Keratinocyte (primary cell): ENCODE results near the gene ACSL4. TPM values are rescaled to one million over a fixed set of nuclear protein-coding genes. Genes with fewer than 3 reads are reported as not detected.

Experiments
- DNase-seq: peaks from one replicate; pipeline ENCODE4 v3.0.0-alpha.2; 2011; ENCODE audit warnings: low read depth, missing footprints, low spot score
- FAIRE-seq: peaks from 2 replicates; lab custom pipeline; 2011; peaks lifted over from hg19 to GRCh38; lab: Jason Lieb, UNC
- H2AFZ ChIP-seq: 2 replicates; pipeline ENCODE4 v1.6.0; 2012; ENCODE audit warnings: low read length, control low read depth, inconsistent platforms; ENCODE audit not compliant: control insufficient read depth
- H3K27ac ChIP-seq: 2 replicates; pipeline ENCODE4 v1.5.1; 2011; ENCODE audit warnings: low read length; ENCODE audit not compliant: control insufficient read depth, insufficient read depth
- H3K27me3 ChIP-seq: 3 replicates; pipeline ENCODE4 v1.6.0; 2011; ENCODE audit warnings: low read length; ENCODE audit not compliant: control insufficient read depth, insufficient read depth; ENCODE audit errors: extremely low read depth
- H3K36me3 ChIP-seq, 2 experiments: 2 replicates in 1 of 2; 3 replicates in 1 of 2; pipeline ENCODE4 v1.5.1; 2011; ENCODE audit warnings: low read length in 2 of 2, mild to moderate bottlenecking in 1 of 2; ENCODE audit not compliant: control insufficient read depth in 2 of 2, insufficient read depth in 2 of 2; ENCODE audit errors: extremely low read depth in 1 of 2
- H3K4me1 ChIP-seq: 3 replicates; pipeline ENCODE4 v1.5.1; 2011; ENCODE audit warnings: low read length; ENCODE audit not compliant: control insufficient read depth, insufficient read depth; ENCODE audit errors: extremely low read depth
- H3K4me2 ChIP-seq: 3 replicates; pipeline ENCODE4 v1.6.0; 2011; ENCODE audit warnings: low read depth, low read length; ENCODE audit not compliant: control insufficient read depth, insufficient read depth; ENCODE audit errors: extremely low read depth
- H3K4me3 ChIP-seq, 3 experiments: fragments of 200-600 bp in 1 of 3; sonication (generic) in 1 of 3; 2 replicates in 2 of 3; 3 replicates in 1 of 3; pipeline ENCODE4 v1.5.1; 2011 to 2016; ENCODE audit warnings: low read length in 3 of 3, mild to moderate bottlenecking in 3 of 3, control low read depth in 2 of 3, inconsistent platforms in 1 of 3, low read depth in 1 of 3, mixed read lengths in 1 of 3, mixed run types in 1 of 3, moderate library complexity in 1 of 3; ENCODE audit not compliant: control insufficient read depth in 2 of 3, insufficient read depth in 2 of 3; ENCODE audit errors: extremely low read depth in 1 of 3
- H3K79me2 ChIP-seq: 2 replicates; pipeline ENCODE4 v1.6.0; 2012; ENCODE audit warnings: low read length; ENCODE audit not compliant: control insufficient read depth, insufficient read depth
- H3K9ac ChIP-seq: 3 replicates; pipeline ENCODE4 v1.6.0; 2011; ENCODE audit warnings: low read length; ENCODE audit not compliant: control insufficient read depth, insufficient read depth; ENCODE audit errors: extremely low read depth
- H3K9me1 ChIP-seq: 3 replicates; pipeline ENCODE4 v1.6.0; 2011; ENCODE audit warnings: low read length; ENCODE audit not compliant: control insufficient read depth, insufficient read depth; ENCODE audit errors: extremely low read depth
- H3K9me3 ChIP-seq: 2 replicates; pipeline ENCODE4 v1.5.1; 2012; ENCODE audit warnings: low read depth, low read length; ENCODE audit not compliant: control insufficient read depth
- H4K20me1 ChIP-seq: 3 replicates; pipeline ENCODE4 v1.6.0; 2011; ENCODE audit warnings: low read length; ENCODE audit not compliant: control insufficient read depth, insufficient read depth; ENCODE audit errors: extremely low read depth
- EZH2 ChIP-seq: IDR thresholded peaks from one replicate; pipeline ENCODE4 v1.6.1; 2012; ENCODE audit warnings: inconsistent platforms, mild to moderate bottlenecking, low read length, moderate library complexity
- dilution Hi-C: fragments of 300-500 bp; cut with MboI; formaldehyde crosslinking; loops from one replicate; pipeline ENCODE4 v1.7.0; 2020; ENCODE audit warnings: low sequenced_read_pairs; ENCODE audit not compliant: extremely low pct_ligation_motif_present
- polyA plus RNA-seq, 5 experiments: library from polyadenylated mRNA; depleted of rRNA in 3 of 5; stranded (reverse) in 3 of 5; stranded (forward) in 1 of 5; unstranded in 1 of 5; fragments of >200 nt; gene quantifications; 1 replicate in 1 of 5; 2 replicates in 3 of 5; 3 replicates in 1 of 5; pipeline versions ENCODE4 v1.2.1 to v1.2.3, GENCODE V29; 2011 to 2012; ENCODE audit warnings: missing spikeins in 2 of 5, low read depth in 1 of 5, low replicate concordance in 1 of 5
- TF ChIP-seq, protein P1 (sequence below), 3 experiments: IDR thresholded peaks in 1 of 3; conservative IDR thresholded peaks in 1 of 3; optimal IDR thresholded peaks in 1 of 3; 2 replicates in 2 of 3; 3 replicates in 1 of 3; pipeline versions ENCODE3 to v1.5.1; 2011; ENCODE audit warnings: low read length in 3 of 3, mild to moderate bottlenecking in 3 of 3, moderate library complexity in 2 of 3, control low read depth in 1 of 3, inconsistent platforms in 1 of 3; ENCODE audit not compliant: insufficient read depth in 2 of 3; ENCODE audit errors: extremely low read depth in 1 of 3

Gene ACSL4
- polyA plus RNA-seq, 1 donor (not counting 4 experiments of a cell fraction or from before 2014, with no cell fraction given), result 78.3 TPM

GRCh38 chrX:109770780-109771179 lies 37.7 kb upstream of the ACSL4 start:
- no peak overlapping the region for H2AFZ ChIP-seq
- DNase-seq (no peak), FAIRE-seq (no peak)
- H3K36me3 ChIP-seq, result no peaks in the 10 kb centered on the region
- H3K4me2 ChIP-seq, result no peak overlapping the region
- TF ChIP-seq EZH2, result no peak
- TF ChIP-seq, protein P1, sequence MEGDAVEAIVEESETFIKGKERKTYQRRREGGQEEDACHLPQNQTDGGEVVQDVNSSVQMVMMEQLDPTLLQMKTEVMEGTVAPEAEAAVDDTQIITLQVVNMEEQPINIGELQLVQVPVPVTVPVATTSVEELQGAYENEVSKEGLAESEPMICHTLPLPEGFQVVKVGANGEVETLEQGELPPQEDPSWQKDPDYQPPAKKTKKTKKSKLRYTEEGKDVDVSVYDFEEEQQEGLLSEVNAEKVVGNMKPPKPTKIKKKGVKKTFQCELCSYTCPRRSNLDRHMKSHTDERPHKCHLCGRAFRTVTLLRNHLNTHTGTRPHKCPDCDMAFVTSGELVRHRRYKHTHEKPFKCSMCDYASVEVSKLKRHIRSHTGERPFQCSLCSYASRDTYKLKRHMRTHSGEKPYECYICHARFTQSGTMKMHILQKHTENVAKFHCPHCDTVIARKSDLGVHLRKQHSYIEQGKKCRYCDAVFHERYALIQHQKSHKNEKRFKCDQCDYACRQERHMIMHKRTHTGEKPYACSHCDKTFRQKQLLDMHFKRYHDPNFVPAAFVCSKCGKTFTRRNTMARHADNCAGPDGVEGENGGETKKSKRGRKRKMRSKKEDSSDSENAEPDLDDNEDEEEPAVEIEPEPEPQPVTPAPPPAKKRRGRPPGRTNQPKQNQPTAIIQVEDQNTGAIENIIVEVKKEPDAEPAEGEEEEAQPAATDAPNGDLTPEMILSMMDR (optimal IDR thresholded peaks at IDR 0.05 in 1 of 3, IDR thresholded peaks at IDR 0.05 in 1 of 3, conservative IDR thresholded peaks at IDR 0.05 in 1 of 3; ENCODE audit: extremely low read depth in 1 of 3, insufficient read depth in 2 of 3, low read length in 3 of 3), result no peak
- no peaks in the 10 kb centered on the region for H3K27me3 ChIP-seq
- H3K79me2 ChIP-seq, result no peaks in the 10 kb centered on the region
- H3K9ac ChIP-seq, result no peak overlapping the region
- H3K4me3 ChIP-seq, result no peak overlapping the region
- H3K4me1 ChIP-seq, result no peaks in the 10 kb centered on the region
- H3K27ac ChIP-seq, result no peak overlapping the region
- no peaks in the 10 kb centered on the region for H4K20me1 ChIP-seq
- H3K9me3 ChIP-seq, result no peaks in the 10 kb centered on the region
- dilution Hi-C loops, result no loop called here
- H3K9me1 ChIP-seq, result no peaks in the 10 kb centered on the region

- Histone ChIP-seq H3K4me3 (no peak overlapping the region), H3K9me1 (no peaks in the 10 kb centered on the region), H3K27ac (no peak overlapping the region), H3K9me3 (no peaks in the 10 kb centered on the region), H3K27me3 (no peaks in the 10 kb centered on the region), H3K79me2 (no peaks in the 10 kb centered on the region), H3K4me1 (peaks cover 2% of the 10 kb centered on the region), H2AFZ (no peak overlapping the region), H3K36me3 (no peaks in the 10 kb centered on the region), H3K4me2 (no peak overlapping the region), H3K9ac (no peak overlapping the region), H4K20me1 (no peaks in the 10 kb centered on the region)
- FAIRE-seq, result no peak
- DNase-seq, result no peak
- TF ChIP-seq EZH2, result no peak
- TF ChIP-seq, protein P1 (optimal IDR thresholded peaks at IDR 0.05 in 1 of 3, IDR thresholded peaks at IDR 0.05 in 1 of 3, conservative IDR thresholded peaks at IDR 0.05 in 1 of 3; ENCODE audit: extremely low read depth in 1 of 3, insufficient read depth in 2 of 3, low read length in 3 of 3), result no peak
- dilution Hi-C loops, result no loop called here
Measured at GRCh38 chrX:109760922-109761250, 27.8 kb upstream of the ACSL4 start.
